Stimulated activated CD4-positive, alpha-beta T cell treated with anti-CD3 and anti-CD28 coated beads, Interleukin-4, amount 100 ng/mL, for 1 hour (primary cell): ENCODE results near the gene SERINC5.
"Not testable (repeated sequence)": the region's sequence is repeated elsewhere in the genome, so short reads cannot be mapped to it uniquely, and the experiment has no call there.

Experiments used
- DNase-seq: peaks from one replicate; pipeline ENCODE4 v3.0.0-alpha.2; 2020

SERINC5 gene

GRCh38 chr5:80255811-80256712, at the start of gene SERINC5:
Gene SERINC5 (minus strand): TSS chr5:80256048. CDS start chr5:80255922, 126 bp downstream.
- DNase-seq: peak; percentile 85

DNA sequence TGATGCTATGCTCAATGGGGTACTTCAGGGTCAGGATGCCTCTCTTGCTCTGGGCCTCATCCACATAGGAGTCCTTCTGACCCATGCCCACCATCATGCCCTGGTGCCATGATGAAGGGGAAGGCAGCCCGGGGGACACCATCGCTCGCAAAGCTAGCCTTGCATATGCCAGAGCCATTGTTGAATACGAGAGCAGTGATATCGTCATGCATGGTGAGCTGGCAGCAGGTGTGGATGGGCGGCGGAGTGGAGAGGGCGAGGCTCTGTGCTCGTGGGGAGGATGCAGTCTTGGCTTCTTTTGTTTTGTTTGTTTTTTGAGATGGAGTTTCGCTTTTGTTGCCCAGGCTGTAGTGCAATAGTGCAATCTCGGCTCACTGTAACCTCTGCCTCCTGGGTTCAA, 46.8 kb upstream of the SERINC5 start:
- no peak for DNase-seq

- DNase-seq: not testable (repeated sequence)
These were observed 45.5 kb upstream of the SERINC5 start for GRCh38 chr5:80301342-80301741.

DNA sequence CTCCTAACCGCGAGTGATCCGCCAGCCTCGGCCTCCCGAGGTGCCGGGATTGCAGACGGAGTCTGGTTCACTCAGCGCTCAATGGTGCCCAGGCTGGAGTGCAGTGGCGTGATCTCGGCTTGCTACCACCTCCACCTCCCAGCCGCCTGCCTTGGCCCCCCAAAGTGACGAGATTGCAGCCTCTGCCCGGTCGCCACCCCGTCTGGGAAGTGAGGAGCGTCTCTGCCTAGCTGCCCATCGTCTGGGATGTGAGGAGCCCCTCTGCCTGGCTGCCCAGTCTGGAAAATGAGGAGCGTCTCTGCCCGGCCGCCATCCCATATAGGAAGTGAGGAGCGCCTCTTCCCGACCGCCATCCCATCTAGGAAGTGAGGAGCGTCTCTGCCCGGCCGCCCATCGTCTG, 44.9 kb upstream of the SERINC5 start:
- not testable (repeated sequence) for DNase-seq

DNA sequence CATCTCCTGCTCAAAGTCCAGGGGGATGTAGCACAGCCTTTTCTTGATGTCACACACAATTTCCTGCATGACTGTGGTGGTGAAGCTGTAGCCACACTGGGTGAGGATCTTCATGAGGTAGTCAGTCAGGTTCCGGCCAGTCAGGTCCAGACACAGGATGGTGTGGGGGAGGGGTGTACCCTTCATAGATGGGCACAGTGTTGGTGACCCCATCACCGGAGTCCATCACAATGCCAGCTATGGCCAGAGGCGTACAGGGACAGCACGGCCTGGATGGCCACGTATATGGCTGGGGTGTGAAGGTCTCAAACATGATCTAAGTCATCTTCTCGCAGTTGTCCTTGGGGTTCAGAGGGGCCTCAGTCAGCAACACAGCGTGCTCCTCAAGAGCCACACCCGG, 44.3 kb upstream of the SERINC5 start:
- DNase-seq: no peak

- DNase-seq: no peak
These were observed 43.8 kb upstream of the SERINC5 start for GRCh38 chr5:80299601-80300000.

- no peak for DNase-seq
These were observed 40.3 kb upstream of the SERINC5 start for GRCh38 chr5:80296121-80296520.

- DNase-seq: no peak
These were observed 35.9 kb upstream of the SERINC5 start for GRCh38 chr5:80291761-80292160.

GRCh38 chr5:80289320-80289719, 33.5 kb upstream of the SERINC5 start:
- no peak for DNase-seq

DNA sequence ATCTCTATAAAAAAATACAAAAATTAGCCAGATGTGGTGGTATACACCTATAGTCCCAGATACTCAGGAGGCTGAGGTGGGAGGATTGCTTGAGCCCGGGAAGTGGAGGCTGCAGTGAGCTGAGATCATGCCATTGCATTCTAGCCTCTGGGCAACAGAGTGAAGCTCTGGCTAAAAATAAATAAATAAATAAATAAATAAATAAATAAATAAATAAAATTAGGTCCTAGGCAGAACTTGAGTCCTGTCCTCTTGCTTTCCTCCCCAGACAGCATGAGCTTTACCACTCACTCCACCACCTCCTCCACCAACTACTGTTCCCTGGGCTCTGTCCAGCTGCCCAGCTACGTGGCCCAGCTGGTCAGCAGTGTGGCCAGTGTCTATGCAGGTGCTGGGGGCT, 32.3 kb upstream of the SERINC5 start:
- DNase-seq: no peak

GRCh38 chr5:80284720-80285119, 28.9 kb upstream of the SERINC5 start:
- no peak for DNase-seq

GRCh38 chr5:80283360-80283759, 27.5 kb upstream of the SERINC5 start:
- DNase-seq: no peak

- no peak for DNase-seq
These were observed 26.2 kb upstream of the SERINC5 start for GRCh38 chr5:80282054-80282453.

- no peak for DNase-seq
These were observed 21.3 kb upstream of the SERINC5 start for GRCh38 chr5:80277191-80277590.

DNA sequence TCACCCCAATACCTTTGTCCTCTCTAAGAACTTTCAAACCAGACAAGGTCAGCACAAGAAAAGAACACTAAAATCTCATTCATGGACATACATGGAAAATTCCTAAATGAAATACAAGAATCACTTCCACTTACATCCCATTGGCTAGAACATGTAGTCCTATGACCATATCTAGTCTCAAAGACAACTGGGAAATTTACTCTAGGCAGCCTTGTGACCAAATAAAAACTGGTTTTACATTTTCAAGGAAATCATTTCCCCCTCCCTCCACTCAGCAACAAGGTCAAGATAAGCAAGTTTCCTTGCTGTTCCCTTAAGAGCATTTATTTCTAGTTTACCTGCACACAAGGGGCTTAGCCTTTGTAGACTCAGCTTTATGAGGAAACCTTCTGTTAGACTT, 20.3 kb upstream of the SERINC5 start:
- DNase-seq: no peak

GRCh38 chr5:80275347-80275746, 19.5 kb upstream of the SERINC5 start:
- no peak for DNase-seq

DNA sequence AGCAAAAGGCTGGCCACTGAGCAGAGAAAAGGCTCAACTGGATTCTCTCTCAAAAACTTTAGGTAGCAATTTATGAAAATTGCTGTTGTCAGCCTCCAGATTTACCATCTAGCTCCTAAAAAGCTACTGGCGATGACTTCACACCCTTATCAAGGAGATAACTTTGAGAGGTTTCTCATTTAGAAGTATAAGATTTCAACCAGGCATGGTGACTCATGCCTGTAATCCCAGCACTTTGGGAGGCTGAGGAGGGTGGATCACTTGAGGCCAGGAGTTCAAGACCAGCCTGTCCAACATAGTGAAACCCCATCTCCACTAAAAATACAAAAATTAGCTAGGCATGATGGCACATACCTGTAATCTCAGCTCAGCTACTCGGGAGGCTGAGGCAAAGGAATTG, 14.7 kb upstream of the SERINC5 start:
- not testable (repeated sequence) for DNase-seq

- DNase-seq: no peak
These were observed 14.2 kb upstream of the SERINC5 start for GRCh38 chr5:80269991-80270438.

DNA sequence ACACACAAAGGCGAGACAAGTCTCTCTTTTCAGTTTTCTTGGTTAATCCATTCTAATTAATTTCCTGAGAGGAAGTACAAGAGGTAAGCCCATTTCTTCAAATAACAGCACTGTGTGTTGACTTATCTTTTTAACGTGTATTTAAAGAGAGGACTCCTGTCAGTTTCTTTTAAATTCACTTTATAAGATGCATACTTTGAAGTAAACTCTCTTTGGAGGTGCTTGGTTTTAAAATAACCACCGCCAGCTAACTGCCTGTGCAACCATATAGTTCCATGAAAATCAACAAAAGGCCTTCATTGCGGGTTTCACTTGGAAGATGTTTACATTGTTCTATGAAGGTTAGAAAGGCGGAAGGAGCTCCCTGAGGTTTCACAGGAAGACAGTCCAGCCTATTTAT, 13.1 kb upstream of the SERINC5 start:
- DNase-seq: no peak

DNA sequence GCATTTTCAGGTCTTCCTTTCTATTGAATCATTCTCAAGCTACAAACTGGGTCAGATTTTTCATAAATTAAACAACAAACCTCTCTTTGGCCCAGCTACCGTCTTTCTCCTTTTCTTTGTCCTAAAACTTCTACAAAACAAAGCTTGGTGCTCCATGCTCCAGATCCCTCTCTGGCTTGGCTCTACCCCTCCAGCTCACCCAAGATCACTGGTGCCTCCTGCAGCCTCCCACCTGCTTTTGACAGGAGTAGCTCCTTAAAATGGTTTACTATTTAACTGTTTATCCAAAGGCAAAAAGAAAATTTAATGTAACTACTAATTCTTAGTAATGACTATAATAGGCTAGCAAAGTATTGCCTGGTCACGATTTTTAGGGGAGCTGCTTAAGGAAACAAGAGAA, 10.7 kb upstream of the SERINC5 start:
- DNase-seq: no peak

DNA sequence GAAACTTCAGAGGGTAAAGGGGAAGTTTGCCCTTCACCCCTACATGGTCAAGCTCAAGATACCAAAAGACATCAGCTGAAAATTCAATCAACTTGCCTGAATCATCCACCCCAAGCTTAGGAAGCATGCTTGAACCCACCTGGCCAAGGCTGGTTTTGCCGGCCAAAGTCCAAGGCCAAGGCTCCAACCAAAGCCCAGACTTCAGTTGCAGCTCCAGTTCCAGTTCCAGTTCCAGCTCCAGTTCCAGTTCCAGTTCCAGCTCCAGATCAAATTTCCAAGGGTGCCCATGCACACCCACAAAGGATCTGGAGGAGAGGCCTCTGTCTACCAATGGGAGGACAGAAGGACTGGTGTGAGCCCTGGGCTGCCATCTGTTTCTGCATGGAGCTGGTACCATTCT, 4.6 kb upstream of the SERINC5 start:
- no peak for DNase-seq

DNA sequence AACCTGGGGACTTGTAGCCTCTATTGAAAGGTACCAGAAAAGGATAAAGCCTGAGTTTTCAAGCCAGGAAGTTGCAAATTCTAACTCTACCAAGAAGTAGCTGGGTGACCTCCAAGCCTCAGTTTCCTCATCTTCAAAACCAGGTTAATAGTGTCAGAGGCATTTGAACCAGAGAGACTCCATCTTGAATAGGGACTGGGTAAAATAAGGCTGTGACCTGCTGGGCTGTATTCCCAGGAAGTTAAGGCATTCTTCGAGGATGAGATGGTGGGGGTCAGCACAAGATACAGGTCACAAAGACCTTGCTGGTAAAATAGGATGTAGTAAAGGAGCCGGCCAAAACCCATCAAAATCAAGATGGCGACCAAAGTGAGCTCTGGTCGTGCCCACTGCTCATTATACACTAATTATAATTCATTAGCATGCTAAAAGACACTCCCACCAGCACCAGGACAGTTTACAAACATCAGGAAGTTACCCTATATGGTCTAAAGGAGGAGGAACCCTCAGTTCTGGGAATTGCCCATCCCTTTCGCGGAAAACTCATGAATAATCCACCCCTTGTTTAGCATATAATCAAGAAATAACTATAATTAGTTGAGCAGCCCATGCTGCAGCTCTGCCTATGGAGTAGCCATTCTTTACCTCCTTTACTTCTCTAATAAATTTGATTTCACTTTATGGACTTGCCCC, 3.8 kb upstream of the SERINC5 start:
- DNase-seq: no peak

- peak; percentile 48 for DNase-seq
These were observed 427 bp downstream of the SERINC5 start for GRCh38 chr5:80255431-80255810.

DNA sequence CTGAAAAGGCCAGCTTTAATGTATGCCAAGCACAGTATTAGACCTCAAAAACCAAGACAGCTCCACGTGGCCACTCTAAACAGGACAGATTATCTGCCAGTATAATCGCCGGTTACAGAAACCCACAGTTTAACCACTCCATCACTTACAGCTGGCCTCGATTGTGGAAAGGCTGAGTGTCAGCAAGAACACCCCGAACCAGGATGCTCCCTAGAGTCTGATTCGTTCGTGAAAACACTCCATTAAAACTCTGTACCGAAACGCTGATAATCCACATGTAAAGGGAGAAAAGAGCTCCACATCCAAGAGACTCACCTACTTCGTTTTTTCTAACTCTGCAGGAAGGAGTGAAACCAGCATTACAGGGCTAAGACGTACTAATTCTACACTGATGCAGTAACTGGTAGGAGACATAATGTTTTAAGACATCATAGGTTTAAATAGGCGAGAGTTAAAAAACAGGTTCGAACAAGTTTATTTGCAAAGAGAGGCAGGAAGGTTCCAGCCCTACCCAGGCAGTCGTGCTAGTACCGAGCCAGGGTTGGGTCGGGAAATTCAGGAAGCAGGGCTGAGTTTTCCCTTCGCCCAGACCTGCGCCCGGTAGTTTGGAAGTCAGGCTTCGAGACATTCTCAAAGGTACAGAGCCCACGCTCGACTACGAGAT, 949 bp downstream of the SERINC5 start:
- DNase-seq: no peak
